Esophagus muscularis mucosa (tissue), 2 donors: ENCODE measurements around the gene NPIPA2.
"Not testable (repeated sequence)": the region's sequence is repeated elsewhere in the genome, so short reads cannot be mapped to it uniquely, and the experiment has no call there.

ENCODE experiments used
- POLR2A ChIP-seq: fragments of 450-650 bp; IDR thresholded peaks from one replicate; pipeline ENCODE4 v1.6.1; 2017; ENCODE audit warnings: antibody characterized with exemption, moderate library complexity, mild to moderate bottlenecking, low read depth
- POLR2AphosphoS5 ChIP-seq, 2 donors: sonication (generic); formaldehyde crosslinking; IDR thresholded peaks; one replicate each; pipeline ENCODE4 v1.6.1; 2017; ENCODE audit warnings: antibody characterized with exemption in 2 of 2

DNA sequence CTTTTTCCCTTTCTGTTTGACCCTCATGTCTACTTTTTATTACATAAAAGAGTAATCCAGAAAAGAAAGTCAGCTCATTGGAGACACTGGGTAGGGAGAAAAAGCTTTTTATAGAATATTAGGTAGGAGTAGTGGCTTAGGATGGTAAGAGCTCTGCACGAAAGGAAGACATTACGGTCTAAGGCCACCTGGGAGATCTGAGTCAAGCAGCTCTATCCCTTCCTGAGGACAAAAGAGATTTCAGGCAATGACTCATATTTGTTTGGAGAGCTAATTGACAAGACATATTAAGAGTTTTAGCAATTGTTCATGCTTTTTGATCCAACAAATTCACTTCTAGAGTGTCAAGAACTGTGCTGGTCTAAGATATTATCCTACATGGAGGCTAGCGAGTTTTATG is 71.6 kb downstream of the NPIPA2 start:
- not testable (repeated sequence) for TF ChIP-seq POLR2AphosphoS5 (IDR thresholded peaks at IDR 0.05); POLR2A
